Prostate gland (tissue), 2 donors: ENCODE results near the gene GRM8.

Source experiments
- POLR2A ChIP-seq: fragments of 450-650 bp; IDR thresholded peaks from one replicate; pipeline ENCODE4 v1.6.1; 2016; ENCODE audit warnings: antibody characterized with exemption, mild to moderate bottlenecking
- POLR2AphosphoS5 ChIP-seq: sonication (generic); formaldehyde crosslinking; IDR thresholded peaks from one replicate; pipeline ENCODE4 v1.6.1; 2017; ENCODE audit warnings: antibody characterized with exemption
- TF ChIP-seq, protein P1 (sequence below), 4 experiments: fragments of 200-600 bp in 2 of 4; fragments of 450-650 bp in 2 of 4; sonication (generic) in 2 of 4; IDR thresholded peaks; 1 replicate in 3 of 4; 2 replicates in 1 of 4; pipeline ENCODE4 v1.5.1; 2016 to 2019; ENCODE audit warnings: antibody characterized with exemption in 4 of 4, mild to moderate bottlenecking in 2 of 4, moderate library complexity in 2 of 4

DNA sequence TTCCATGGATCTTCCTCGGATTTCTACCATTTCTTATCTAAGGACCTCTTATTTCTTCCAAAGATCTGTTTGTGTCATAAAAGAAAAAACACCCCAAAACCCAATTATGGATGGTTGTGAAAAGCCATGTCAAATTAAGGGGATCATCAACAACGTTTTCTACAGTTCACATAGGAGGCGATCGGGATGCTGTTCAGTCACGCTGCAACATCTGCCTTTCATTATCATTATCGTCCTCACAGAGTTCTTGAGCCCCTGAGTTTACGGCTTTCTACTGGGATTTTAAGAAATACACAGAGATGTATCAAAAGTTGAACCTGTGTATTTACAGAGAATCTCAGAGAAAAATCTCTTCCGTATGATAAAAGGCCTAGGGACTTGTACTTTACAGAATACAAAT is 101.4 kb downstream of the GRM8 start:
- TF ChIP-seq, protein P1, sequence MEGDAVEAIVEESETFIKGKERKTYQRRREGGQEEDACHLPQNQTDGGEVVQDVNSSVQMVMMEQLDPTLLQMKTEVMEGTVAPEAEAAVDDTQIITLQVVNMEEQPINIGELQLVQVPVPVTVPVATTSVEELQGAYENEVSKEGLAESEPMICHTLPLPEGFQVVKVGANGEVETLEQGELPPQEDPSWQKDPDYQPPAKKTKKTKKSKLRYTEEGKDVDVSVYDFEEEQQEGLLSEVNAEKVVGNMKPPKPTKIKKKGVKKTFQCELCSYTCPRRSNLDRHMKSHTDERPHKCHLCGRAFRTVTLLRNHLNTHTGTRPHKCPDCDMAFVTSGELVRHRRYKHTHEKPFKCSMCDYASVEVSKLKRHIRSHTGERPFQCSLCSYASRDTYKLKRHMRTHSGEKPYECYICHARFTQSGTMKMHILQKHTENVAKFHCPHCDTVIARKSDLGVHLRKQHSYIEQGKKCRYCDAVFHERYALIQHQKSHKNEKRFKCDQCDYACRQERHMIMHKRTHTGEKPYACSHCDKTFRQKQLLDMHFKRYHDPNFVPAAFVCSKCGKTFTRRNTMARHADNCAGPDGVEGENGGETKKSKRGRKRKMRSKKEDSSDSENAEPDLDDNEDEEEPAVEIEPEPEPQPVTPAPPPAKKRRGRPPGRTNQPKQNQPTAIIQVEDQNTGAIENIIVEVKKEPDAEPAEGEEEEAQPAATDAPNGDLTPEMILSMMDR (IDR thresholded peaks at IDR 0.05): no peak
- TF ChIP-seq POLR2A (no peak), POLR2AphosphoS5 (no peak)
